GM19025 (cell line): ENCODE measurements around the gene IQCK.

Source experiments
- ATAC-seq: cut with Tn5 transposase; IDR thresholded peaks from one replicate; pipeline ENCODE4 v1.9.1; 2021; ENCODE audit warnings: mild to moderate bottlenecking, low read depth, moderate library complexity; ENCODE audit not compliant: unreplicated experiment

IQCK gene

DNA sequence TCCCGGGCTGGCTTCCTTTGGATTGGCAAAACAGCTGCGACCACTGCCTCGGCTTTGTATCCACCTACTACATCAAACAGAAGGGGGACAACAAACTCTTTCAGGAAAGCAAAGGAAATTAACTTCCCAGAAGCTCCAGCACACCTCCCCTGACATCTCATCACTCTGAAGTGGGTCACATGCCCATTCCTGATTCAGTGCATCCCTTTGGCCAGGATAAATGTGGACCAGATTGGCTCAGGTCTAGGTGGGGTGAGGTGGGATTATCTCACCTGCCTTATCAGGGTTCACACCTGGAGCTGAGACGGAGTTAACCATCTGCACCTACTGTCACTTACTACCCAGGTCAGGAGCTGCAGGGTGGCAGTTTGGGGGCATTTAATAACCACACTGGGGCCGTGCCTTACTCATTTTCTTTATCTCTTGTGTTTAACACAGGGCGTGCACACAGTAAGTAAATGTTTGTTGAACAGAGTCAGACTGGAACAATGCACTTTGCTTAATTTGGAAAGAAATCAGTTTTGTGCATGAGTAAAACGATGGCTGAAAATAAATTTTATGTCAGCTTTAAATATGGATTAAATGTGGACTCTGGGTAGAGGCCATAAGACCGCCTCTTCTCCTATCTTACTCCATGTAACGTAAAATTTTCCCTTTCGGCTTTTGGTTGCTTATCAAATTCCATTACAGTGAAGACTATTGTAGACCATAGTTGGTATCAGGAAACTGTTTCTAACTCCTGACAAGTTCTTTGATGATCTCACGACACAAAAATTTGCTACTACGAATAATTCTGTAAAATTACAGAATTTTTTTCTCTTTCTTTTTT lies 36.0 kb downstream of the IQCK start:
- ATAC-seq = no peak

DNA sequence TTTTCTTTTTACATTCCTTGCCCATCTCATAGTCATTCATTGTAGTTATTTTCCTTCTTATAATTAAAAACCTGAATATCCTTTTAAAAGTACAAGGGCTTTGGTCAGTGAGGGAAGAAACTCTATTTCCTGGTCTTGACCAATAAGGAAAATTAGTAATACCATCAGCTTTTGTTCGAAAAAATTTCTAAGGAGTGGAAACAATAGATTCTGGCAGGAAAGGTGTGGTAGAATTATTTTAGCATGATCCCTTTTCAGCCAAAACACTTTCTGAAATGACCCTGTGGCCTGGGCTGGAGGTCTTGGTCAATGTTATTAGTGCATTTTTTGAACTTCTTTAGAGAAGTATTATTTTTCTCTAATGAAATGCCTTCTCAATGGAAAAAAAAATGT lies 36.6 kb downstream of the IQCK start:
- no peak for ATAC-seq

DNA sequence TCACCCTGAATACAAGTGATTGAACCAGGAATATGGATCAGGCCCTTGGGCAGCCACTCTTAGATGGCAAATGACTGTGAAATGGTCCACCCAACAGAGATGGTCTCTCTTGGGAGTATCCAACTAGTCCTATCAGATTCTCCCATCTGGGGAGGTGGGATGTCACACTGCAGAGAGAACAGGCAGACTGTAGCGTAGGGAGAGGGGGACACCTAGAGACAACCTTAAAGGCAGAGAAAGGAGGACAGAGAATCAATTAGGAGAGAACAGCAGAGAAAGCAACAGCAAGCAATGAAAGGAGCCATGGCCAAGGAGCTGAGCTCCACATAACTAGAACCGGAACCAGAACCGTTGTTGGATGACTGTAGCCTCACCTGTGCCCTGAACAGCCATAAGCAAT lies 37.2 kb downstream of the IQCK start:
- no peak for ATAC-seq

DNA sequence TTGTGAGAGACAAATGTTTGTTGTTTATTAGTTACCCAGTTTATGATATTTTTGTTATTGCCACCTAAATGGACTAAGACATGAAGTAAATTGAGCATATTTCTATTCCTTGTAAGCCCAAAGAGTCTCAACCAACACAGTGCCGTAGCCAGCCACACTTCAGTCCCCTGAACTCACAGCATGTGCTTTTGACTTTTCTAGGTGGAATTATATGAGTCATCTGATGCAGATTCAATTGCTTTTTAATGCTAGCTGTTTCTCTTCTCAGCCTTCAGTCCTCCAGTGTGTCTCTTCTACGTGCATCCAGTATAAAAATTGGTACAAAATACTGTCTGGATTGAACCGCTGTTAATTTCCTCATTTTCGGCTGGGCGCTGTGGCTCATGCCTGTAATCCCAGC lies 39.0 kb downstream of the IQCK start:
- ATAC-seq = no peak

DNA sequence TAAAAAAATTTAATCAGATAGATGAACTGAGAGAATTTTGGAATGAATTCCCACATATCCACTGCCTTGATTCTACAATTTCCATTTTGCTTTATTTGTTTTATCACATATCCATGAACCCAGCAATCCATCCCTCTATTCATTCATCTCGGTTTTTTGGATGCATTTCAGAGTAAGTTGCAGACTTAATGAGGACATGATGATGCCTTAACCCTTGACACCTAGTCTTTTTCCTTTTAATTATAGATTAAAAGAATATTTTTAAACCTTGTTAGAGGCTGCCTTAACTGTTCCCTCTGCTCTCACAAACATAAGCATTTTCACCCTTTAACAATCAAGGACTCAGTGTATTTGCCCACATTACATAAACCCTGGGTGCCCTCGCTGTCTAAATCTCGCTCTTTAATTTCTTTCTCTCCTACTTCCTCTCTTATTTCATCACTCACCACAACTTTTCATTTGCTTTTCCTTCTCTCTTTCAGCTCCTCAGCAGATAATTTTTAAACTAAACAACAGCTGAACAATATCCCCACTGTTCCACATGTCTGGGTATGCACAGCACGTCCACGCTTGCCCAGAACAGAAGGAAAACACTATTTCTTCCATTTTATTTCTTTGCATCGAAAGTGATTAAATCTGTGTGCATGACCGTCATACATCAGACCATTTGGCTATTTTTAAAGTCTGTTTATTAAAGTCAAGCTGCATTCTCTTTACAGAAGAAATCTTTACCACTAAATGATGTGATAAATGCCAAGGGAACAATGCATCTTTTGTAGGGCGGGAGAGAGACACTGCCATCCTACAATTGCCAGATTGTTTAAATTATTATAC lies 39.9 kb downstream of the IQCK start:
- no peak for ATAC-seq

DNA sequence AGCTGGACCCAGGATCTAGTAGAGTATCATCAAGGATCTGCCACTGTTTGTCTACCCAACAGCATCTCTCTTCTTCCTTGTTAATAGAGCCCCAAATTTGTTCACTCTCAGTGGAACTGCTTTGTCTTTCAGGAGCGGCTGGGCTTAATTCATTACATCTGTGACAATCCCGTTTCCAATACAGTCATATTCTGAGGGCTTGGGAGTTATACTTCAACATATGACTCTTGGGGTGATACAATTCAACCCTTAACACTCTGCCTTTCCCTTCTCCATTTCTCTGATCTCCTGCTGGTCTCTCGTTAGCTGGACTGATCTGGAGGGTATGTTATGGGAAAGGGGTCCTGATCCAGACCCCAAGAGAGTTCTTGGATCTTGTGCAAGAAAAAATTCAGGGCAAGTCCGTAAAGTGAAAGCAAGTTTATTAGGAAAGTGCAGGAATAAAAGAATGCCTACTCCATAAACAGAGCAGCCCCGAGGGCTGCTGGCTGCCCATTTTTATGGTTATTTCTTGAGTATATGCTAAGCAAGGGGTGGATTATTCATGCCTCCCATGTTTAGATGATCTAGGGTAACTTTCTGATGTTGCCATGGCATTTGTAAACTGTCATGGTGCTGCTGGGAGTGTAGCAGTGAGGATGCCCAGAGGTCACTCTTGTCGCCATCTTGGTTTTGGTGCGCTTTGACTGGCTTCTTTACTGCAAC lies 42.4 kb downstream of the IQCK start:
- no peak for ATAC-seq

DNA sequence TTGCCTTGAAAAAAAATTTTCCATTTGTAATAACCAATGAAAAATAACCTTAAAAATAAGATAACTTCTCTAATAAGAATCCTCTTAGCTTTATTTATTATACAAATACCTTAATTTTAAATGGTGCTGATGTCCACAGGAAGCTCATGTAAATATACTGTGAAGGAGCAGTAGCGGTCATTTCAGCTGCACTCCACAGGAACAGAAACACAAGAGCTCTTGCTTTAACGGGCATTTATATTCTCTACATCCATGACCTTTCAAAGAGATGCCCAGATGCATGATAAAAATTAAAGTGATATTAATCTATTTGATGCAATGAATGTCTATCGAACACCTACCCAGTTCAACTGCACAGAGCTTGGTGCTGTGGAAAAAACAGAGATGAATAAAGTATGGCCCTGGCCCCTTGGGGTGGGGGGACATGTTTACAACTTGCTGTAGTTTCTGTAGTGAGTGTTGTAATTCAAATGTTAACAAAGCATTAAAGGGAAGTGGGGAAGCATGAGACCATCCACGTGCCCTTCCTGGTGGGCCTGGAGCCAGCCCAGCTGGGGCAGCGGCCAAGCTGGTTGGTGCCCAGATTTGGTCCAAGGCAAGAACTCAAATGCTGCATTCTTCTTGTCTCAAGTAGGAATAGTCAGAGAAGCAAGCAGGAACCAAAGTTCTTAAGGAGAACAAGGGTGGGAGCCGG lies 47.9 kb downstream of the IQCK start:
- no peak for ATAC-seq

DNA sequence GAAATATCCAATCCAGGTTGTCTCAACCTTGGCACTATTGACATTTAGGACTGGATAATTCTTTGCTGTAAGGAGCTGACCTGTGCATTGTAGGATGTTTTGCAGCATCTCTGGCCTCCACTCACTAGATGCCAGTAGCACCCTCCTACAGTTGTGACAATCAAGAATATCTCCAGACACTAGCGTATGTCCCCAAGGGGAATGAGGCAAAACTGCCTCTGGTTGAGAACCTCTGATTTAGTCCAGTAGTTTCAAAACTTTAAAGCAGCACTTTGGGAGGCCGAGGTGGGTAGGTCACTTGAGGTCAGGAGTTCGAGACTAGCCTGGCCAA lies 48.4 kb downstream of the IQCK start:
- no peak for ATAC-seq

DNA sequence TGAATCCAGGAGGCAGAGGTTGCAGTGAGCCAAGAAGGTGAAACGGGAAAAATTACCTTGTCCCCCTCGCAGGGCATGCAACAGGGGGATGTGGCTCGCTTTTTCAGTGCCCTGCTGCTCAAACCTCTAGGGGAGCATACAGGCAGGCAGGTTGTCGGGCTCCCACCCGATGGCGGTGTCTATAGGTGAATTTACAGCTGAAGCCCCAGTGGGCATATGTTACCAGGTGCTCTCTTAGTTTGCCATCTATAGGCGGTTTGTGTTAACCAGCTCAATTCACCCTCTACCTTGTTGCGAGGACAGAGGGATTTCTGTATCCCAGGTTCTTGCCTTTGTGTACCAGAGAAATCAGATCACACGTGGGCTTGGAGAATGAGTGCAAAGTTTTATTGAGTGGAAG lies 48.9 kb downstream of the IQCK start:
- no peak for ATAC-seq

DNA sequence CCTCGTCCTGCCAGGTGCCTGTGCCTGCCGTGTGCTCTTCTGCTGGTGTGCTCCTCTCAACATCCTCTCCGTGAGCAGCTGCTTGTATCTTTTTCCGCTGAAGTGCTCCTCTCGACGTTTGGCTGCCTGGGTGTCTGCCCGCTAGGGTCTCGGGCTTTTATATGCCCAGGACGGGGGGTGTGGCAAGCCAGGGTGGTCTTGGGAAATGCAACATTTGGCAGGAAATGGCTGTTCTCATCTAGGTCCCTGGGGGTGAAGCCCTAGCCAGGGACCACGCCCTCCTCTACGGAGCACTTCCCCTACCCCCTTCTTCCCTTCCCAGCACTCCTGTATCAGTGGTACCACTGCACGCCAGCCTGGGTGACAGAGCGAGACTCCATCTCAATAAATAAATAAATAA lies 49.4 kb downstream of the IQCK start:
- no peak for ATAC-seq

DNA sequence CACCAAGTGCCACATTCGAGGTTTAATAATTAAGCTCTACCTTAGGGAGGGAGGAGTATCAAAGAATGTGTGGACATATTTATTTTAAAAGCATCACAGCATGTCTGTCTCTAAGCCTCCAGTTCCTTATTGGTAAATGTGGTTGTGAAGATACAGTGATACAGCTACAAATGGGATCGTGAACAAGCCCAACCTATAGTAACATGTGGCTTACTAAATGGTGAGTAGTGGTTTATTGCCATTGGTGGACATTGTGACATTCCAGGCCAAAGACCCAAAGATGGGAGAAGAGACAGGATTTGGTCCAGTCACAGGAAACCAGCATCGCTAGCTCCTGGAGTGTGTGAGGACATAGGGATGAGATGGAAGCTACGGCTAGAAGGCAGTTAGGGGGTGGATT lies 51.2 kb downstream of the IQCK start:
- no peak for ATAC-seq

DNA sequence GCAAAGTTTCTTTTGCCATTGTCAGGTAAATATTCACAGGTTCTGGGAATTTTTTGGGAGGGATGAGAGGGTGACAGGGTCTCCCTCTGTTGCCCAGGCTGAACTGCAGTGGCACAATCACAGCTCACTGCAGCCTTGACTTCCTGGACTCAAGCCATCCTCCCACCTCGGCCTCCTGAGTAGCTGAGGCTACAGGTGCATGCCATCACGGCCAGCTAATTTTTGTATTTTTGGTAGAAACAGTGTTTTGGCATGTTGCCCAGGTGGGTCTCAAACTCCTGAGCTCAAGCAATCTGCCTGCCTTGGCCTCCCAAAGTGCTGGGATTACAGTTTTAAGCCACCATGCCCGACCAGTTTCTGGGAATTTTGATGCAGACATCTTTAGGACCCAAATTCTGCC lies 53.0 kb downstream of the IQCK start:
- no peak for ATAC-seq

DNA sequence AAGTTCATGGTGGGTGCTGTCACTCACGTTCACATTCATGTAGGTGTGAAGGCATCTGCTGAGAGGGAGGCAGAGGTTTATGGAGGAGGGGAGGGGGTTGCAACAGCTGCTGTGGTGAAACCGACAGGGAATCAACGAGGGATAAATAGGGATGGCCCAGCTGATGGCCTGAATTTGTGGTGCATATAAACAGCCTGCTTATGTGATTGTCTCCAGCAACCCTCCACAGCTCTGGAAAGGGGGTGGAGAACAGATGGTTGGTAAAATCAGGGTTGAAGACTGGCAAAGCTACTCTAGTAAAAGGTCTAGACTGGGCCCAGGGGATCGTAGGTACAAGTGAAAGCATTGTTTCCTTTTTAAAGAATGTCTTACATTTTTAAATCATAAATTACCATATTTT lies 53.7 kb downstream of the IQCK start:
- no peak for ATAC-seq

DNA sequence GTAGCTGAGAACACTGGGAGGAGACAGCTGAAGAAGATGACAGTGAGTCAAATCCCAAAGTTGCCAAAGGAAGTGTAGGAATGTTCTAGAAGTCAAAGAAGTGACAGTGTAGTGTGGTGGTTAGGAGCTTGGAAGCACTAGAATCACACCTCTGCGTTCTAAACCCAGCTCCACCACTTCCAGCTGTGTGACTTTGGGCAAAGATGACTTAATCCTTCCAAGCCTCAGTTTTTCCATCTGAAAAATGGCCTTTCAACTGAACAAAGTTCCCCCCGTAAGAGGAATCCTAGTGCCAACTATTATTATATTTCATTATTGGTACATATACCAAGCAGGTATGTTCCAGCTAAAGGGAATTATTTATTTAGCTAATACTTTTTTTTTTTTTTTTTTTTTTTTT lies 56.0 kb downstream of the IQCK start:
- no peak for ATAC-seq

DNA sequence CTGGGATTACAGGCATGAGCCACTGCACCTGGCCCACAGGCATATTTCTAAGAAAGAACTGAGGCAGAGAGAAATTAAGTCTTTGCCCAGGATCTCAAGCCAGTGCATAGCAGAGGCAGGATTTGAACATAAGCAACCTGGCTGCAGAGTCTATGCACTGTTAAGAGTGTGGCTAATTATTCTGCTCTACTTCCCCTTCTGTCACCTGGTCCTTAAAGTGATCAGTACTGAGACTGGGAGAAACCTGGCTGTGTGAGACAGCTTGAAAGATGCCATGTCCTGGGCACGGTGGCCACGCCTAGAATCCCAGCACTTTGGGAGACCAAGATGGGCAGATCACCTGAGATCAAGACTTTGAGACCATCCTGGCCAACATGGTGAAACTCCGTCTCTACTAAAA lies 58.1 kb downstream of the IQCK start:
- ATAC-seq = no peak

DNA sequence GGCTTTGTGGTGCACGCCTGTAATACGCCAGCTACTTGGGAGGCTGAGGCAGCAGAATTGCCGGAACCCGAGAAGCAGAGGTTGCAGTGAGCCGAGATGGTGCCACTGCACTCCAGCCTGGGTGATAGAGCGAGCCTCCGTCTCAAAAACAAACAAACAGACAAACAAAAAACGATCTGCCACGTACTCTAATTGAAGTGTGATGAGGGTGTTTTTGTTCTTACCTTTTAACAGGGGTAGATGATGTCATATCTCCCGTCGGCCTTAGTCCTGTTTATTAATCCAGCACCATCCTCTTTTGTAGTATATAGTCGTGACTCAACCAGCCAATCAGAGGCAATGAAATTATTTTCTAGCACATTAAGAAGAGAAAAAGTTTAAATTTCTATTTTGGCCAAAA lies 58.5 kb downstream of the IQCK start:
- no peak for ATAC-seq

DNA sequence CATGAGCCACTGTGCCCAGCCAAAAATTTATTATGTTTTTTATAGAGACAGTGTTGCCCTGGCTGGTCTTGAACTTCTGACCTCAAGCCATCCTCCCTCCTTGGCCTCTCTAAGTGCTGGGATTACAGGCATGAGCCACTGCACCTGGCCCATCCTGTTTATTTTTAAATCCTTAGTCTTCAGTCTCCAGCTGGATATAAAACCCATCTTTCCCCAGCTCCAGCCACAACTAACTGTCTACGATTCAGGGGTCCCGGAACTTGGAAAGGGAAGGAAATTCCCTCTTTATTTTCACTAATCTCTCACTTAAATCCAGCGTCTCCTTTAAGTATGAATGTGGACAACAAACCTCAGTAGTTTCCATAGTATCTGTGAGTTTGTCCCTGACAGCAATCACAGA lies 62.2 kb downstream of the IQCK start:
- ATAC-seq = no peak

DNA sequence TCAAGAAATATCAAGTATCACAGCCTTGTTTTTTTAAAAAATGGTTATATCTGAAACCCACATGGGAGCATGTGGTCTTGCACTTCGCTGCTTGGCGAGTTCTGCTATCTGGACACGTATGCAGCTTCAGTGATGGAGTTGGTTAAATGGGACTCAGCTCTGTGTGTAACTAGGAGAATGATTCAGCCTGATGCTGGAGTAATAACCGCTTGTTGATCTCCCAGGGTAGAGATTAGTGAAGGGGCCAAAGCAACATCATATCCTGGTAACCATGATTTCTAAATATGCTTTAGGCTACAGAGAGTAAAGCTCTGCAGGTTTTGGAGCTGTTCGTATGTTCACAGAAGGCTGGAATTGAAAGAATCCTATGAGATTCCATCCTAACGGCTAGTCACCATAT lies 63.2 kb downstream of the IQCK start:
- ATAC-seq = no peak

DNA sequence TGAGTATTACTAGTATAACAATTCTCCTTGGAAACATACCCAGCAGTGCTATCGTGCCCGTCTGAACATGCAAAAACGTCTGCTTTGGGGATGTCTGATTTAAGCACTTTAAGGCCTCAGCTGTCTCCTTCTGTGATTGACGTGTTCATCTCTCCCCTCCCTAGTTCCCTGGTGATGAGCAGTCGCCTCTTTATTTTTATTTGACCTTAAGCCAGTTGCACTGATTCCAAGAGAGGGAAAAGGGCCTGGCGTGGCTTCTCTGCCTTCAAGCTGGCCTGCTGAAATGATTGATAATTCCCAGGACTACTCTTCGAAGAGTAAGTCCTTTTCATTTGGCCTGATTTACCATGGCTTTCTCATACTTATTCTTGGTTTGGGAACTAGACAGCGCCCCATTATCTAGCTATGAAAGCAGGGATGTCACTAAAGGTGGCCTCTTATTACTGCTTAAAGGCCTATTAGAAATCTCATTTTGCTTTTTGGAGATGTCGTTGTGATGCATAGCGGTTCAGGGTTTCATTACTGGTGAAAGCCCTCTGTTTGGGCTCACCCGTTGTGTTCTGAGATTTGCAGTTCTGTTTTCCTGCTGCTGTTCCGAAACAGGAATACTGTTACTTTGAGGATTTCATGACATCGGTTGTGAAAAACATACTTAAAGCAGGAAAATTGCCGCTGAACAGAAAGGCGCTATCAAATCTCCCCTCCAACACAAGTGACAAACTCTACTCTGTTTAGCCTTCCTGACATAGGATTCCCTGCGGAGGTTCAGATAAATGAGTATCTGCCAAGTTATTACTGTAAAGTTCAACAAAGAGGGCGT lies 65.5 kb downstream of the IQCK start:
- ATAC-seq = no peak

DNA sequence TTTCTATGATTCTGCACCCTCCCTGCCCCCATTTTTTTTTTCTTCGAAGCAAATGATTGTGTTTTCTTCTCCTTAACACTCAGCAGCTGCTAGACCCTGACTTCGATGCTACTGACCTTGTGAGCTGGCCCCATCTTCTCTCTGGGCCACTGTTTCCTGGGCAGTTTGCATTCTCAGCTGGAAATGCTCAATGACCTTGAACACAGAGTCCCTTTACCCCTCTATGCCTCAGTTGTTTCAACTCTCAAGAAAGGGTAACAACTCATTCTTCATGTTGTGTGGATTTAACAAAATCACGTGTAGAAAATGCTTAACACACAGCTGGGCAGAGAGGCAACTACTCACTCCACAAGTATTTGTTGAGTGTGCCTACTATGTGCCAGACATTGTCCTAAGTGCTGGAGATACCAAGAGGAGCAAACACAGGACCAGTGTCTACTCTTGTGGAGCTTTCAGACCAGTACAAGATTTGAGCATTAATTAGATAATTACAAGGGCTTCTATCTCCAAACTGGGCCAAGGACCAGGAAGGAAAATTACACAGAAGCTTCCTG lies 66.2 kb downstream of the IQCK start:
- ATAC-seq = no peak
